Astrocyte (in vitro differentiated cells and primary cell): Measurements from ENCODE around the gene BMPR2. TPM values are rescaled to one million over a fixed set of nuclear protein-coding genes. Genes with fewer than 3 reads are reported as not detected.

ENCODE experiments used
- DNase-seq: peaks from one replicate; pipeline ENCODE4 v3.0.0-alpha.2; 2010; ENCODE audit warnings: low read depth
- FAIRE-seq: peaks from 2 replicates; lab custom pipeline; 2011; peaks lifted over from hg19 to GRCh38; lab: Jason Lieb, UNC
- H2AFZ ChIP-seq: 2 replicates; pipeline ENCODE4 v1.6.0; 2012; ENCODE audit warnings: low read depth, low read length, inconsistent platforms
- H3K27ac ChIP-seq: 2 replicates; pipeline ENCODE4 v1.5.1; 2011; ENCODE audit warnings: low read depth, low read length, inconsistent platforms
- H3K27me3 ChIP-seq: 2 replicates; pipeline ENCODE4 v1.6.0; 2011; ENCODE audit warnings: low read length, inconsistent platforms; ENCODE audit not compliant: insufficient read depth
- H3K36me3 ChIP-seq: 2 replicates; pipeline ENCODE4 v1.5.1; 2011; ENCODE audit warnings: low read length, inconsistent platforms; ENCODE audit not compliant: insufficient read depth
- H3K4me1 ChIP-seq: 2 replicates; pipeline ENCODE4 v1.5.1; 2011; ENCODE audit warnings: low read length, inconsistent platforms; ENCODE audit not compliant: insufficient read depth
- H3K4me2 ChIP-seq: 2 replicates; pipeline ENCODE4 v1.6.0; 2012; ENCODE audit warnings: low read length, inconsistent platforms
- H3K4me3 ChIP-seq: 2 replicates; pipeline ENCODE4 v1.5.1; 2011; ENCODE audit warnings: low read depth, mild to moderate bottlenecking, low read length, inconsistent platforms; ENCODE audit not compliant: insufficient read depth
- H3K79me2 ChIP-seq: 2 replicates; pipeline ENCODE4 v1.6.0; 2012; ENCODE audit warnings: mild to moderate bottlenecking, low read length, inconsistent platforms; ENCODE audit not compliant: insufficient read depth
- H3K9ac ChIP-seq: 2 replicates; pipeline ENCODE4 v1.6.0; 2012; ENCODE audit warnings: mild to moderate bottlenecking, low read length, inconsistent platforms
- H3K9me3 ChIP-seq: 2 replicates; pipeline ENCODE4 v1.5.1; 2012; ENCODE audit warnings: low read depth, mild to moderate bottlenecking, low read length, inconsistent platforms; ENCODE audit not compliant: insufficient read depth
- H4K20me1 ChIP-seq: 2 replicates; pipeline ENCODE4 v1.6.0; 2012; ENCODE audit warnings: low read length, inconsistent platforms; ENCODE audit not compliant: insufficient read depth
- H3K27ac Mint-ChIP-seq: one replicate; pipeline ENCODE4 v1.8.0; 2021; ENCODE audit warnings: mild to moderate bottlenecking, mixed read lengths; ENCODE audit not compliant: unreplicated experiment
- H3K27me3 Mint-ChIP-seq: one replicate; pipeline ENCODE4 v1.8.0; 2021; ENCODE audit warnings: low read depth, mixed read lengths; ENCODE audit not compliant: unreplicated experiment
- H3K36me3 Mint-ChIP-seq: one replicate; pipeline ENCODE4 v1.8.0; 2021; ENCODE audit warnings: low read depth, mixed read lengths; ENCODE audit not compliant: unreplicated experiment
- H3K4me1 Mint-ChIP-seq: one replicate; pipeline ENCODE4 v1.8.0; 2021; ENCODE audit warnings: low read depth, mixed read lengths; ENCODE audit not compliant: unreplicated experiment
- H3K4me3 Mint-ChIP-seq: one replicate; pipeline ENCODE4 v1.8.0; 2021; ENCODE audit warnings: mild to moderate bottlenecking, moderate library complexity, mixed read lengths; ENCODE audit not compliant: unreplicated experiment
- H3K9me3 Mint-ChIP-seq: one replicate; pipeline ENCODE4 v1.8.0; 2021; ENCODE audit warnings: mild to moderate bottlenecking, mixed read lengths; ENCODE audit not compliant: unreplicated experiment
- CTCF ChIP-seq: IDR thresholded peaks from 2 replicates; pipeline ENCODE4 v1.5.1; 2011; ENCODE audit warnings: low read depth, mild to moderate bottlenecking, inconsistent platforms, low read length, moderate library complexity; ENCODE audit not compliant: insufficient read depth
- EZH2 ChIP-seq: IDR thresholded peaks from 2 replicates; pipeline ENCODE4 v1.6.1; 2012; ENCODE audit warnings: mild to moderate bottlenecking, low read length, inconsistent platforms; ENCODE audit not compliant: insufficient read depth
- total RNA-seq: library from RNA; stranded (reverse); gene quantifications from 2 replicates; pipeline ENCODE4 v1.2.1, GENCODE V29; 2021

Gene BMPR2
- total RNA-seq, 1 donor from 2014 or later, result 93.1 TPM

GRCh38 chr2:202406445-202406978 lies 30.4 kb downstream of the BMPR2 start:
- no peak overlapping the region for H2AFZ ChIP-seq
- H3K36me3 Mint-ChIP-seq, result peaks cover 9% of the 10 kb centered on the region
- H3K27ac Mint-ChIP-seq, result no peak overlapping the region
- peaks cover 64% of the 10 kb centered on the region for H4K20me1 ChIP-seq
- H3K9ac ChIP-seq, result no peak overlapping the region
- H3K27me3 ChIP-seq, result no peaks in the 10 kb centered on the region
- no peaks in the 10 kb centered on the region for H3K9me3 Mint-ChIP-seq
- H3K27ac ChIP-seq, result no peak overlapping the region
- H3K4me2 ChIP-seq, result no peak overlapping the region
- H3K4me1 ChIP-seq, result no peaks in the 10 kb centered on the region
- H3K79me2 ChIP-seq, result peaks cover 96% of the 10 kb centered on the region
- H3K27me3 Mint-ChIP-seq, result no peaks in the 10 kb centered on the region
- no peak overlapping the region for H3K4me3 Mint-ChIP-seq
- H3K4me3 ChIP-seq, result no peak overlapping the region
- H3K36me3 ChIP-seq, result no peaks in the 10 kb centered on the region
- H3K4me1 Mint-ChIP-seq, result peaks cover 20% of the 10 kb centered on the region
- H3K9me3 ChIP-seq, result no peaks in the 10 kb centered on the region
- DNase-seq (no peak), FAIRE-seq (no peak)
- TF ChIP-seq EZH2, result no peak
- TF ChIP-seq CTCF, result no peak

- H3K4me3 ChIP-seq, result no peak overlapping the region
- Mint-ChIP-seq H3K27me3 (no peaks in the 10 kb centered on the region), H3K9me3 (no peaks in the 10 kb centered on the region), H3K36me3 (peaks cover 10% of the 10 kb centered on the region), H3K4me1 (peaks cover 24% of the 10 kb centered on the region), H3K4me3 (no peak overlapping the region), H3K27ac (peak overlapping the region; percentile 21)
- H3K4me2 ChIP-seq, result peak overlapping the region; percentile 30
- DNase-seq (peak; percentile 39), FAIRE-seq (no peak)
- H3K9me3 ChIP-seq, result no peaks in the 10 kb centered on the region
- H4K20me1 ChIP-seq, result peaks cover 65% of the 10 kb centered on the region
- H3K27me3 ChIP-seq, result no peaks in the 10 kb centered on the region
- no peaks in the 10 kb centered on the region for H3K4me1 ChIP-seq
- no peak overlapping the region for H3K9ac ChIP-seq
- H3K36me3 ChIP-seq, result no peaks in the 10 kb centered on the region
- H3K79me2 ChIP-seq, result peaks cover 95% of the 10 kb centered on the region
- H3K27ac ChIP-seq, result no peak overlapping the region
- TF ChIP-seq EZH2 (no peak), CTCF (no peak)
- no peak overlapping the region for H2AFZ ChIP-seq
Measured at GRCh38 chr2:202408546-202409140, 32.5 kb downstream of the BMPR2 start.

- H3K4me3 Mint-ChIP-seq, result no peak overlapping the region
- no peaks in the 10 kb centered on the region for H3K27me3 Mint-ChIP-seq
- no peak for FAIRE-seq
- Histone ChIP-seq H3K4me3 (no peak overlapping the region), H3K36me3 (no peaks in the 10 kb centered on the region), H3K27me3 (no peaks in the 10 kb centered on the region), H3K79me2 (peaks cover 94% of the 10 kb centered on the region), H3K9ac (no peak overlapping the region), H4K20me1 (peaks cover 69% of the 10 kb centered on the region), H3K27ac (no peak overlapping the region), H3K9me3 (no peaks in the 10 kb centered on the region), H3K4me2 (no peak overlapping the region), H3K4me1 (no peaks in the 10 kb centered on the region), H2AFZ (no peak overlapping the region)
- H3K27ac Mint-ChIP-seq, result peak overlapping the region; percentile 66
- no peak for DNase-seq
- H3K9me3 Mint-ChIP-seq, result no peaks in the 10 kb centered on the region
- H3K4me1 Mint-ChIP-seq, result peaks cover 27% of the 10 kb centered on the region
- peaks cover 8% of the 10 kb centered on the region for H3K36me3 Mint-ChIP-seq
- TF ChIP-seq EZH2, result no peak
- TF ChIP-seq CTCF, result no peak
Measured at GRCh38 chr2:202410092-202410491, 34.0 kb downstream of the BMPR2 start.
